ENCODE measurements around the gene MLX. TPM values are rescaled to one million over a fixed set of nuclear protein-coding genes. Genes with fewer than 3 reads are reported as not detected.

MLX gene
- total and polyA plus RNA-seq, 7 donors: 24.7 to 129 (median 50.5) TPM

GRCh38 chr17:42519546-42520491 is 47.1 kb upstream of the MLX start:
- intact Hi-C loops (cut with DNase I): loop anchor here (2.0 to 5.0 kb wide), 2 partner anchors 99 to 198 kb away; no protein-coding TSS in a partner anchor
- TF ChIP-seq POLR2A (IDR thresholded peaks at IDR 0.05): no peak
- TF ChIP-seq EP300 (IDR thresholded peaks at IDR 0.05): peak in 2 of 4 donors; percentile 59 to 72
- no peak for TF ChIP-seq CTCF (IDR thresholded peaks at IDR 0.05)
- peak; percentile 71 to 84 (median 76) for TF ChIP-seq POLR2AphosphoS5 (IDR thresholded peaks at IDR 0.05)
- Histone ChIP-seq H3K4me3 (no peak overlapping the region), H3K9me3 (no peaks in the 10 kb centered on the region), H3K36me3 (peaks cover 0 to 15% (median 0%) of the 10 kb centered on the region in 4 donors), H3K27me3 (no peaks in the 10 kb centered on the region), H3K27ac (peak overlapping the region; percentile 95 to 98 (median 98)), H3K4me1 (peaks cover 0 to 75% (median 73%) of the 10 kb centered on the region in 4 donors)
- peak; percentile 99 for DNase-seq
- WGBS, 2 donors: 20 to 53% methylated on average over 12 of the region's 12 CpGs

GRCh38 chr17:42520540-42520951 is 46.4 kb upstream of the MLX start:
- H3K4me1 ChIP-seq: peaks cover 0 to 75% (median 73%) of the 10 kb centered on the region in 4 donors
- DNase-seq: no peak
- no peaks in the 10 kb centered on the region for H3K9me3 ChIP-seq
- no peak overlapping the region for H3K4me3 ChIP-seq
- peaks cover 0 to 13% (median 0%) of the 10 kb centered on the region in 4 donors for H3K36me3 ChIP-seq
- no peaks in the 10 kb centered on the region for H3K27me3 ChIP-seq
- WGBS, 2 donors: 59 to 63% methylated on average over 9 of the region's 9 CpGs
- H3K27ac ChIP-seq: peak overlapping the region; percentile 95 to 98 (median 98)
- intact Hi-C loops (cut with DNase I): no loop called here
- no peak for TF ChIP-seq EP300 (IDR thresholded peaks at IDR 0.05)
- TF ChIP-seq CTCF (IDR thresholded peaks at IDR 0.05): no peak
- TF ChIP-seq POLR2A (IDR thresholded peaks at IDR 0.05): no peak
- TF ChIP-seq POLR2AphosphoS5 (IDR thresholded peaks at IDR 0.05): no peak

- Histone ChIP-seq H3K9me3 (no peaks in the 10 kb centered on the region), H3K4me3 (no peak overlapping the region), H3K27me3 (no peaks in the 10 kb centered on the region), H3K27ac (peak overlapping the region; percentile 95 to 98 (median 98)), H3K36me3 (peaks cover 0 to 10% (median 0%) of the 10 kb centered on the region in 4 donors), H3K4me1 (peaks cover 0 to 76% (median 74%) of the 10 kb centered on the region in 4 donors)
- TF ChIP-seq EP300 (IDR thresholded peaks at IDR 0.05) (no peak), POLR2AphosphoS5 (IDR thresholded peaks at IDR 0.05) (no peak), POLR2A (IDR thresholded peaks at IDR 0.05) (no peak), CTCF (IDR thresholded peaks at IDR 0.05) (no peak)
- intact Hi-C loops (cut with DNase I): no loop called here
- no peak for DNase-seq
- 78 to 83% methylated on average over 8 of the region's 8 CpGs for WGBS, 2 donors
Measured at GRCh38 chr17:42521036-42521435, 45.9 kb upstream of the MLX start.

GRCh38 chr17:42521666-42522262 is 45.1 kb upstream of the MLX start:
- Histone ChIP-seq H3K27me3 (no peaks in the 10 kb centered on the region), H3K27ac (peak overlapping the region; percentile 95 to 98 (median 98)), H3K4me3 (no peak overlapping the region), H3K4me1 (peaks cover 0 to 75% (median 70%) of the 10 kb centered on the region in 4 donors), H3K9me3 (no peaks in the 10 kb centered on the region), H3K36me3 (peaks cover 0 to 4% (median 0%) of the 10 kb centered on the region in 4 donors)
- 78 to 85% methylated on average over 11 of the region's 11 CpGs for WGBS, 2 donors
- intact Hi-C loops (cut with DNase I): no loop called here
- TF ChIP-seq CTCF (IDR thresholded peaks at IDR 0.05): no peak
- TF ChIP-seq EP300 (IDR thresholded peaks at IDR 0.05): no peak
- peak in 1 of 4 donors; percentile 30 for TF ChIP-seq POLR2AphosphoS5 (IDR thresholded peaks at IDR 0.05)
- TF ChIP-seq POLR2A (IDR thresholded peaks at IDR 0.05): no peak
- peak; percentile 81 for DNase-seq
